PFSK-1 (cell line): ENCODE measurements around the gene HHAT.

Source experiments
- POLR2AphosphoS5 ChIP-seq: IDR thresholded peaks from 2 replicates; pipeline ENCODE4 v1.6.1; 2012; ENCODE audit warnings: low read depth, mild to moderate bottlenecking, control low read depth, low read length, moderate library complexity
- REST ChIP-seq, 2 experiments: IDR thresholded peaks; 2 replicates each; pipeline versions ENCODE4 v1.6.1 to v1.8.0; 2011 to 2012; ENCODE audit warnings: low read depth in 2 of 2, low read length in 2 of 2, control low read depth in 1 of 2, inconsistent platforms in 1 of 2, mild to moderate bottlenecking in 1 of 2, moderate library complexity in 1 of 2; ENCODE audit not compliant: insufficient read depth in 1 of 2
- SIN3A ChIP-seq: IDR thresholded peaks from 2 replicates; pipeline ENCODE4 v1.6.1; 2012; ENCODE audit warnings: mild to moderate bottlenecking, low read length, moderate library complexity, borderline replicate concordance; ENCODE audit not compliant: insufficient read depth
- TAF1 ChIP-seq: IDR thresholded peaks from 2 replicates; pipeline ENCODE4 v1.6.1; 2012; ENCODE audit warnings: low read length, control low read depth, borderline replicate concordance; ENCODE audit not compliant: insufficient read depth

GRCh38 chr1:210456731-210457255, 128.1 kb downstream of the HHAT start:
- no peak for TF ChIP-seq TAF1
- TF ChIP-seq REST (IDR thresholded peaks at IDR 0.05; ENCODE audit: insufficient read depth in 1 of 2, low read depth in 2 of 2, low read length in 2 of 2), result no peak
- no peak for TF ChIP-seq POLR2AphosphoS5
- TF ChIP-seq SIN3A, result no peak
